HL-60 (cell line): ENCODE results near the gene BBS9.

ENCODE experiments used
- GABPA ChIP-seq: IDR thresholded peaks from 2 replicates; pipeline ENCODE4 v1.6.1; 2012; ENCODE audit warnings: low read depth
- POLR2AphosphoS5 ChIP-seq: IDR thresholded peaks from 2 replicates; pipeline ENCODE4 v1.6.1; 2012; ENCODE audit warnings: low read depth
- SPI1 ChIP-seq: IDR thresholded peaks from 2 replicates; pipeline ENCODE4 v1.6.1; 2012; ENCODE audit warnings: low read depth, mild to moderate bottlenecking, borderline replicate concordance
- TF ChIP-seq, protein P1 (sequence below): IDR thresholded peaks from one replicate; pipeline ENCODE4 v1.5.1; 2011; ENCODE audit warnings: low read length, control low read depth, inconsistent platforms; ENCODE audit not compliant: insufficient read depth
- TF ChIP-seq, protein P2 (sequence below): IDR thresholded peaks from 2 replicates; pipeline ENCODE4 v1.6.1; 2012; ENCODE audit warnings: low read depth; ENCODE audit not compliant: insufficient replicate concordance

DNA sequence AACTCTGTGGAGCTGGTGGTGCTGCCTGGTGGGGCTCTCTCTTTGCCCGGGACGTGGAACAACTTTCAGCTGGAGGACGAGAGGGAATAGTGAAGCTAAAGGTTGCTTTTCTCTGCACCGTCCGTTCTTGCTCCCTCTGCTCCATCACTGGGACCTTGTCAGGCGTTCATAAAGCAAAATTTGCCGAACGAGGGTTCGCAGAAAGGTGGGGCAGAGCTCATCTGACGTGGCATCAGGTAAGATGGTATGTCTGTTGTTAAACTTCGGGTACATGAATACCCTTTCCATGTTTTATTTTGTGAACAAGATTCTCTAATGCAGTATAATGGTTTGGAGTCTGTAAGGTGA is 416 bp downstream of the BBS9 start:
- TF ChIP-seq, protein P1, sequence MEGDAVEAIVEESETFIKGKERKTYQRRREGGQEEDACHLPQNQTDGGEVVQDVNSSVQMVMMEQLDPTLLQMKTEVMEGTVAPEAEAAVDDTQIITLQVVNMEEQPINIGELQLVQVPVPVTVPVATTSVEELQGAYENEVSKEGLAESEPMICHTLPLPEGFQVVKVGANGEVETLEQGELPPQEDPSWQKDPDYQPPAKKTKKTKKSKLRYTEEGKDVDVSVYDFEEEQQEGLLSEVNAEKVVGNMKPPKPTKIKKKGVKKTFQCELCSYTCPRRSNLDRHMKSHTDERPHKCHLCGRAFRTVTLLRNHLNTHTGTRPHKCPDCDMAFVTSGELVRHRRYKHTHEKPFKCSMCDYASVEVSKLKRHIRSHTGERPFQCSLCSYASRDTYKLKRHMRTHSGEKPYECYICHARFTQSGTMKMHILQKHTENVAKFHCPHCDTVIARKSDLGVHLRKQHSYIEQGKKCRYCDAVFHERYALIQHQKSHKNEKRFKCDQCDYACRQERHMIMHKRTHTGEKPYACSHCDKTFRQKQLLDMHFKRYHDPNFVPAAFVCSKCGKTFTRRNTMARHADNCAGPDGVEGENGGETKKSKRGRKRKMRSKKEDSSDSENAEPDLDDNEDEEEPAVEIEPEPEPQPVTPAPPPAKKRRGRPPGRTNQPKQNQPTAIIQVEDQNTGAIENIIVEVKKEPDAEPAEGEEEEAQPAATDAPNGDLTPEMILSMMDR, result no peak
- no peak for TF ChIP-seq POLR2AphosphoS5
- no peak for TF ChIP-seq GABPA
- TF ChIP-seq, protein P2, sequence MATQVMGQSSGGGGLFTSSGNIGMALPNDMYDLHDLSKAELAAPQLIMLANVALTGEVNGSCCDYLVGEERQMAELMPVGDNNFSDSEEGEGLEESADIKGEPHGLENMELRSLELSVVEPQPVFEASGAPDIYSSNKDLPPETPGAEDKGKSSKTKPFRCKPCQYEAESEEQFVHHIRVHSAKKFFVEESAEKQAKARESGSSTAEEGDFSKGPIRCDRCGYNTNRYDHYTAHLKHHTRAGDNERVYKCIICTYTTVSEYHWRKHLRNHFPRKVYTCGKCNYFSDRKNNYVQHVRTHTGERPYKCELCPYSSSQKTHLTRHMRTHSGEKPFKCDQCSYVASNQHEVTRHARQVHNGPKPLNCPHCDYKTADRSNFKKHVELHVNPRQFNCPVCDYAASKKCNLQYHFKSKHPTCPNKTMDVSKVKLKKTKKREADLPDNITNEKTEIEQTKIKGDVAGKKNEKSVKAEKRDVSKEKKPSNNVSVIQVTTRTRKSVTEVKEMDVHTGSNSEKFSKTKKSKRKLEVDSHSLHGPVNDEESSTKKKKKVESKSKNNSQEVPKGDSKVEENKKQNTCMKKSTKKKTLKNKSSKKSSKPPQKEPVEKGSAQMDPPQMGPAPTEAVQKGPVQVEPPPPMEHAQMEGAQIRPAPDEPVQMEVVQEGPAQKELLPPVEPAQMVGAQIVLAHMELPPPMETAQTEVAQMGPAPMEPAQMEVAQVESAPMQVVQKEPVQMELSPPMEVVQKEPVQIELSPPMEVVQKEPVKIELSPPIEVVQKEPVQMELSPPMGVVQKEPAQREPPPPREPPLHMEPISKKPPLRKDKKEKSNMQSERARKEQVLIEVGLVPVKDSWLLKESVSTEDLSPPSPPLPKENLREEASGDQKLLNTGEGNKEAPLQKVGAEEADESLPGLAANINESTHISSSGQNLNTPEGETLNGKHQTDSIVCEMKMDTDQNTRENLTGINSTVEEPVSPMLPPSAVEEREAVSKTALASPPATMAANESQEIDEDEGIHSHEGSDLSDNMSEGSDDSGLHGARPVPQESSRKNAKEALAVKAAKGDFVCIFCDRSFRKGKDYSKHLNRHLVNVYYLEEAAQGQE, result no peak
- no peak for TF ChIP-seq SPI1
